ENCODE data around the gene TBC1D22B. TPM values are rescaled to one million over a fixed set of nuclear protein-coding genes. Genes with fewer than 3 reads are reported as not detected.

The TBC1D22B gene
- total and polyA plus RNA-seq, 9 of the 15 experiments (the other 6 are each of a cell fraction or from before 2014, with no cell fraction given), result 4.8 to 24.2 (median 13.5) TPM

DNA sequence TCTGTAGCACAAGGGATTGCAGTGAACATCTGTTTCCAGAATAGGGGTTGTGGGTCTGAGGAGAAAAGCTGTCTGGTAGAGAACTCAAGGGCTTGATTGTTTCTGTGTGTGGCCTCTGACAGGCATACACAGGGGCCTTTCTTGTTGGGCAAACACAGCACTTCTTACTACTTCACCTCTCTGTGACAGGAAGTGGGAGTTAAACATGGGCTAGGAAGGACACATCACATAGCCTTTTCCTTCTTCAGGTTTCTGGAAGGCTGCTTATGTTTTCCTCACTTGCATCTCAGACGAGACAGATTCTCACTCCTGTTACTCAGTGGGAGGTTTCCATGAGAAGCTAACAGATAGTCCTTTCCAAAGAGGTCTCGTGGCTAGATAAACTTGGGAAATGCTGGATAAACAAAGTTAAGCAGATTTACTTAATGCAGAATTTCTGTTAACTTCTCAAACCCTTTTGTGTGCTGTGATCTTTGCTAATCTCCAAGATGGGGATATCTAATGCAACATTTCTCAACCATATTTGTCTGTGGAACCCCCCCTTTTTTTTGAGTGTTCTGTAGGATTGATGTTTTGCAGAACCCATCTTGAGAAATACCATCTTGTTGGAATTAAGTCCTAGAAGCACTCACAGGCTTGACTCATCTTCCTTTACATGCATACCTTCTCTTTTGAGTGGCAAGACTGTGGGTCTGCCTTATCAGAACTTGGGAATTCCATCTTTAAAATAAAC is 54.3 kb downstream of the TBC1D22B start:
- no peaks in the 10 kb centered on the region for H3K79me2 ChIP-seq (ENCODE audit: control insufficient read depth, insufficient read depth, low read length)
- H3K36me3 ChIP-seq (ENCODE audit: control insufficient read depth, insufficient read depth, low read length), result peaks cover 63% of the 10 kb centered on the region
- H3K27ac ChIP-seq (ENCODE audit: extremely low read depth, low read depth, low read length), result no peak overlapping the region
- no peaks in the 10 kb centered on the region for H3K27me3 ChIP-seq (ENCODE audit: control insufficient read depth in 2 of 2, insufficient read depth in 2 of 2, low read length in 2 of 2)
- 0 out of 4 replicates have a peak overlapping the region, but pooled peaks of 1 of the 2 experiments have one; percentile 1 for H3K9ac ChIP-seq (ENCODE audit: insufficient read depth in 1 of 2, low read depth in 2 of 2, low read length in 2 of 2)
- FAIRE-seq, result no peak
- in situ Hi-C loops (cut with MboI), result loop anchor here (5.0 kb wide), 1 partner anchor 100 kb away; no protein-coding TSS in a partner anchor
- ChIA-PET CTCF (ENCODE audit: low intra/inter-chr PET ratio) (no interaction called here), POLR2A (interaction anchor here (0.8 to 2.4 kb wide), 4 partner anchors 10 to 283 kb away, joined by 3 to 14 read pairs (median 4); no protein-coding TSS in a partner anchor)
- H3K9me3 ChIP-seq (replicated peaks; ENCODE audit: control insufficient read depth, insufficient read depth, low read depth, low read length), result no peaks in the 10 kb centered on the region
- ATAC-seq, result peak; percentile 19
- H2AFZ ChIP-seq (ENCODE audit: low read depth, low read length), result no peak overlapping the region
- H3K4me3 ChIP-seq, result no peak overlapping the region
- BruUV-seq (replicated peaks), result no TSS peak
- peaks cover 5% of the 10 kb centered on the region for H3K9me1 ChIP-seq (ENCODE audit: control insufficient read depth, insufficient read depth, low read length)
- peak in 3 of 4 experiments; percentile 24 to 30 (median 30) for DNase-seq (ENCODE audit: extremely low read depth in 1 of 4, low spot score in 3 of 4)
- intact Hi-C loops (cut with micrococcal nuclease), result no loop called here
- TF ChIP-seq SMARCA4 (IDR thresholded peaks at IDR 0.05), result no peak
- TF ChIP-seq, protein P1, sequence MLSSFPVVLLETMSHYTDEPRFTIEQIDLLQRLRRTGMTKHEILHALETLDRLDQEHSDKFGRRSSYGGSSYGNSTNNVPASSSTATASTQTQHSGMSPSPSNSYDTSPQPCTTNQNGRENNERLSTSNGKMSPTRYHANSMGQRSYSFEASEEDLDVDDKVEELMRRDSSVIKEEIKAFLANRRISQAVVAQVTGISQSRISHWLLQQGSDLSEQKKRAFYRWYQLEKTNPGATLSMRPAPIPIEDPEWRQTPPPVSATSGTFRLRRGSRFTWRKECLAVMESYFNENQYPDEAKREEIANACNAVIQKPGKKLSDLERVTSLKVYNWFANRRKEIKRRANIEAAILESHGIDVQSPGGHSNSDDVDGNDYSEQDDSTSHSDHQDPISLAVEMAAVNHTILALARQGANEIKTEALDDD (IDR thresholded peaks at IDR 0.05), result no peak
- TF ChIP-seq, protein P2, sequence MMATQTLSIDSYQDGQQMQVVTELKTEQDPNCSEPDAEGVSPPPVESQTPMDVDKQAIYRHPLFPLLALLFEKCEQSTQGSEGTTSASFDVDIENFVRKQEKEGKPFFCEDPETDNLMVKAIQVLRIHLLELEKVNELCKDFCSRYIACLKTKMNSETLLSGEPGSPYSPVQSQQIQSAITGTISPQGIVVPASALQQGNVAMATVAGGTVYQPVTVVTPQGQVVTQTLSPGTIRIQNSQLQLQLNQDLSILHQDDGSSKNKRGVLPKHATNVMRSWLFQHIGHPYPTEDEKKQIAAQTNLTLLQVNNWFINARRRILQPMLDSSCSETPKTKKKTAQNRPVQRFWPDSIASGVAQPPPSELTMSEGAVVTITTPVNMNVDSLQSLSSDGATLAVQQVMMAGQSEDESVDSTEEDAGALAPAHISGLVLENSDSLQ (IDR thresholded peaks at IDR 0.05), result peak; percentile 21; the same call in 1 of the 2 replicates
- TF ChIP-seq, protein P3, sequence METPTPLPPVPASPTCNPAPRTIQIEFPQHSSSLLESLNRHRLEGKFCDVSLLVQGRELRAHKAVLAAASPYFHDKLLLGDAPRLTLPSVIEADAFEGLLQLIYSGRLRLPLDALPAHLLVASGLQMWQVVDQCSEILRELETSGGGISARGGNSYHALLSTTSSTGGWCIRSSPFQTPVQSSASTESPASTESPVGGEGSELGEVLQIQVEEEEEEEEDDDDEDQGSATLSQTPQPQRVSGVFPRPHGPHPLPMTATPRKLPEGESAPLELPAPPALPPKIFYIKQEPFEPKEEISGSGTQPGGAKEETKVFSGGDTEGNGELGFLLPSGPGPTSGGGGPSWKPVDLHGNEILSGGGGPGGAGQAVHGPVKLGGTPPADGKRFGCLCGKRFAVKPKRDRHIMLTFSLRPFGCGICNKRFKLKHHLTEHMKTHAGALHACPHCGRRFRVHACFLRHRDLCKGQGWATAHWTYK (CRISPR knock-in tag; IDR thresholded peaks at IDR 0.05), result no peak
- TF ChIP-seq ZNF57 (CRISPR knock-in tag; IDR thresholded peaks at IDR 0.05), result no peak
- TF ChIP-seq, protein P4, sequence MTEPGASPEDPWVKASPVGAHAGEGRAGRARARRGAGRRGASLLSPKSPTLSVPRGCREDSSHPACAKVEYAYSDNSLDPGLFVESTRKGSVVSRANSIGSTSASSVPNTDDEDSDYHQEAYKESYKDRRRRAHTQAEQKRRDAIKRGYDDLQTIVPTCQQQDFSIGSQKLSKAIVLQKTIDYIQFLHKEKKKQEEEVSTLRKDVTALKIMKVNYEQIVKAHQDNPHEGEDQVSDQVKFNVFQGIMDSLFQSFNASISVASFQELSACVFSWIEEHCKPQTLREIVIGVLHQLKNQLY (CRISPR knock-in tag; conservative IDR thresholded peaks at IDR 0.05), result no peak
- no peak for TF ChIP-seq ZNF121 (CRISPR knock-in tag; conservative IDR thresholded peaks at IDR 0.05)
- TF ChIP-seq, protein P5, sequence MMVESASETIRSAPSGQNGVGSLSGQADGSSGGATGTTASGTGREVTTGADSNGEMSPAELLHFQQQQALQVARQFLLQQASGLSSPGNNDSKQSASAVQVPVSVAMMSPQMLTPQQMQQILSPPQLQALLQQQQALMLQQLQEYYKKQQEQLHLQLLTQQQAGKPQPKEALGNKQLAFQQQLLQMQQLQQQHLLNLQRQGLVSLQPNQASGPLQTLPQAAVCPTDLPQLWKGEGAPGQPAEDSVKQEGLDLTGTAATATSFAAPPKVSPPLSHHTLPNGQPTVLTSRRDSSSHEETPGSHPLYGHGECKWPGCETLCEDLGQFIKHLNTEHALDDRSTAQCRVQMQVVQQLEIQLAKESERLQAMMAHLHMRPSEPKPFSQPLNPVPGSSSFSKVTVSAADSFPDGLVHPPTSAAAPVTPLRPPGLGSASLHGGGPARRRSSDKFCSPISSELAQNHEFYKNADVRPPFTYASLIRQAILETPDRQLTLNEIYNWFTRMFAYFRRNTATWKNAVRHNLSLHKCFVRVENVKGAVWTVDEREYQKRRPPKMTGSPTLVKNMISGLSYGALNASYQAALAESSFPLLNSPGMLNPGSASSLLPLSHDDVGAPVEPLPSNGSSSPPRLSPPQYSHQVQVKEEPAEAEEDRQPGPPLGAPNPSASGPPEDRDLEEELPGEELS (CRISPR knock-in tag; IDR thresholded peaks at IDR 0.05; ENCODE audit: borderline replicate concordance), result no peak
- TF ChIP-seq ETV1 (tag; conservative IDR thresholded peaks at IDR 0.05; ENCODE audit: low read depth), result 0 out of 2 replicates have a peak, but pooled peaks have one; percentile 9
- TF ChIP-seq CBFA2T3 (IDR thresholded peaks at IDR 0.05), result peak; percentile 23; the same call in 1 of the 2 replicates
- H3K4me1 ChIP-seq (replicated peaks in 1 of 2; ENCODE audit: control insufficient read depth in 2 of 2, insufficient read depth in 2 of 2, low read length in 2 of 2), result peaks cover 21 to 44% of the 10 kb centered on the region in 2 experiments
- H4K20me1 ChIP-seq (replicated peaks; ENCODE audit: control insufficient read depth, insufficient read depth, low read length), result no peaks in the 10 kb centered on the region
- H3K4me2 ChIP-seq (ENCODE audit: insufficient read depth, low read length), result no peak overlapping the region
- 9% methylated on average over 2 of the region's 2 CpGs for WGBS (ENCODE audit: insufficient coverage, low coverage, missing lambda C conversion rate)
